ENCODE data around the gene MCC.

- no peak for TF ChIP-seq CTCF (IDR thresholded peaks at IDR 0.05)
- TF ChIP-seq POLR2A (IDR thresholded peaks at IDR 0.05): no peak
Measured at GRCh38 chr5:113493446-113493845, 5.2 kb upstream of the MCC start.

All from uterus (tissue), 2 donors.